Liver (tissue), 9 donors: Measurements from ENCODE around the gene HEYL. TPM values are rescaled to one million over a fixed set of nuclear protein-coding genes. Genes with fewer than 3 reads are reported as not detected.

Experiments used
- DNase-seq: peaks from one replicate; pipeline ENCODE4 v3.0.0-alpha.2; 2017; ENCODE audit warnings: low spot score
- H3K27ac ChIP-seq, 2 donors: one replicate each; pipeline ENCODE4 v1.7.0; 2013; ENCODE audit warnings: inconsistent platforms in 2 of 2, low read length in 2 of 2, control low read depth in 1 of 2, low read depth in 1 of 2, mild to moderate bottlenecking in 1 of 2
- H3K27me3 ChIP-seq, 4 donors: one replicate each; pipeline versions ENCODE4 v1.6.1 to v1.7.0; 2013; ENCODE audit warnings: low read length in 3 of 4, inconsistent platforms in 1 of 4, mild to moderate bottlenecking in 1 of 4, moderate library complexity in 1 of 4; ENCODE audit not compliant: control insufficient read depth in 4 of 4, insufficient read depth in 4 of 4
- H3K36me3 ChIP-seq, 4 donors: one replicate each; pipeline versions ENCODE4 v1.6.1 to v1.7.0; 2013; ENCODE audit warnings: low read length in 3 of 4, mild to moderate bottlenecking in 3 of 4, low read depth in 1 of 4, moderate library complexity in 1 of 4; ENCODE audit not compliant: control insufficient read depth in 4 of 4, insufficient read depth in 3 of 4
- H3K4me1 ChIP-seq, 4 donors: one replicate each; pipeline versions ENCODE4 v1.6.1 to v1.7.0; 2013; ENCODE audit warnings: low read length in 3 of 4, mild to moderate bottlenecking in 3 of 4, moderate library complexity in 1 of 4; ENCODE audit not compliant: control insufficient read depth in 4 of 4, insufficient read depth in 4 of 4
- H3K4me3 ChIP-seq, 3 donors: one replicate each; pipeline versions ENCODE4 v1.6.1 to v1.7.0; 2013; ENCODE audit warnings: low read length in 3 of 3, control low read depth in 1 of 3, low read depth in 1 of 3, mild to moderate bottlenecking in 1 of 3
- H3K9ac ChIP-seq, 2 donors: one replicate each; pipeline ENCODE4 v1.7.0; 2013; ENCODE audit warnings: low read length in 2 of 2, mild to moderate bottlenecking in 2 of 2, moderate library complexity in 2 of 2, control low read depth in 1 of 2, low read depth in 1 of 2
- H3K9me3 ChIP-seq, 4 donors: one replicate each; pipeline versions ENCODE4 v1.6.1 to v1.7.0; 2013; ENCODE audit warnings: low read length in 3 of 4; ENCODE audit not compliant: control insufficient read depth in 4 of 4
- ATF3 ChIP-seq: IDR thresholded peaks from 2 replicates; pipeline ENCODE4 v1.6.1; 2016; ENCODE audit warnings: antibody characterized with exemption
- CTCF ChIP-seq: fragments of 150-350 bp; IDR thresholded peaks from 2 replicates; pipeline ENCODE4 v1.5.1; 2017; ENCODE audit warnings: improper control_type of control experiment, low read depth, low read length; ENCODE audit not compliant: missing input control
- EGR1 ChIP-seq, 2 donors: IDR thresholded peaks; 2 replicates each; pipeline ENCODE4 v1.6.1; 2016 to 2018; ENCODE audit warnings: antibody characterized with exemption in 2 of 2, low read depth in 2 of 2
- FOXA1 ChIP-seq: IDR thresholded peaks from 2 replicates; pipeline ENCODE4 v1.6.1; 2016; ENCODE audit warnings: antibody characterized with exemption
- HNF4A ChIP-seq, 2 donors: conservative IDR thresholded peaks; 2 replicates each; pipeline ENCODE4 v1.6.1; 2016; ENCODE audit warnings: antibody characterized with exemption in 2 of 2, mild to moderate bottlenecking in 2 of 2
- JUND ChIP-seq, 2 donors: IDR thresholded peaks; 2 replicates each; pipeline ENCODE4 v1.6.1; 2016; ENCODE audit warnings: antibody characterized with exemption in 2 of 2
- MAX ChIP-seq: IDR thresholded peaks from 2 replicates; pipeline ENCODE4 v1.6.1; 2016; ENCODE audit warnings: antibody characterized with exemption
- NR2F2 ChIP-seq: IDR thresholded peaks from 2 replicates; pipeline ENCODE4 v1.6.1; 2016; ENCODE audit warnings: antibody characterized with exemption
- RAD21 ChIP-seq, 2 donors: IDR thresholded peaks; 2 replicates each; pipeline ENCODE4 v1.6.1; 2016; ENCODE audit warnings: antibody characterized with exemption in 2 of 2, mild to moderate bottlenecking in 2 of 2
- SP1 ChIP-seq: IDR thresholded peaks from 2 replicates; pipeline ENCODE4 v1.6.1; 2018; ENCODE audit warnings: antibody characterized with exemption, mild to moderate bottlenecking
- TAF1 ChIP-seq: conservative IDR thresholded peaks from 2 replicates; pipeline ENCODE4 v1.6.1; 2016; ENCODE audit warnings: antibody characterized with exemption, mild to moderate bottlenecking
- WGBS: extraction: QIAGEN DNeasy Blood & Tissue Kit; methylation state at CpG from one replicate; pipeline ENCODE4 v1.1.7; 2013; 5-methylcytosine and 5-hydroxymethylcytosine counted together
- polyA plus RNA-seq, 2 donors: library from polyadenylated mRNA; stranded (reverse) in 1 of 2; unstranded in 1 of 2; fragments of 200-250 nt in 1 of 2; fragments of >200 nt in 1 of 2; fragmentation: Nextera tagmentation in 1 of 2; extraction: Ambion mirVana in 1 of 2; gene quantifications; one replicate each; pipeline versions ENCODE4 v1.2.1 to v1.2.3, GENCODE V29; 2013 to 2015
- total RNA-seq, 2 donors: library from RNA; depleted of rRNA; stranded (reverse); fragments of >200 nt; gene quantifications; one replicate each; pipeline ENCODE4 v1.2.3, GENCODE V29; 2014
- TF ChIP-seq, protein P1 (sequence below): IDR thresholded peaks from 2 replicates; pipeline ENCODE4 v1.6.1; 2016; ENCODE audit warnings: antibody characterized with exemption
- TF ChIP-seq, protein P2 (sequence below): IDR thresholded peaks from 2 replicates; pipeline ENCODE4 v1.6.1; 2016; ENCODE audit warnings: antibody characterized with exemption, mild to moderate bottlenecking
- donor health status: healthy.
- donor health status: healthy.
- donor health status: healthy.
- donor health status: healthy.
- donor health status: healthy.

The HEYL gene
- total and polyA plus RNA-seq, 4 donors, result 0.61 to 1.7 (median 1.2) TPM

GRCh38 chr1:39676948-39677548 lies 37.6 kb upstream of the HEYL start:
- Histone ChIP-seq H3K4me3 (no peak overlapping the region), H3K4me1 (peaks cover 0 to 4% (median 2%) of the 10 kb centered on the region in 4 donors), H3K36me3 (no peaks in the 10 kb centered on the region), H3K9ac (no peak overlapping the region), H3K27me3 (peaks cover 0 to 5% (median 2%) of the 10 kb centered on the region in 4 donors), H3K9me3 (no peaks in the 10 kb centered on the region), H3K27ac (no peak overlapping the region)
- DNase-seq, result no peak
- TF ChIP-seq EGR1 (IDR thresholded peaks at IDR 0.05; ENCODE audit: low read depth in 2 of 2) (no peak), JUND (IDR thresholded peaks at IDR 0.05) (no peak), RAD21 (IDR thresholded peaks at IDR 0.05) (no peak)
- 83% methylated on average over 6 of the region's 6 CpGs for WGBS

GRCh38 chr1:39675220-39675619 lies 35.8 kb upstream of the HEYL start:
- no peak overlapping the region for H3K27ac ChIP-seq
- no peaks in the 10 kb centered on the region for H3K9me3 ChIP-seq
- no peaks in the 10 kb centered on the region for H3K36me3 ChIP-seq
- no peak for DNase-seq
- H3K27me3 ChIP-seq, result peaks cover 0 to 5% (median 3%) of the 10 kb centered on the region in 4 donors
- H3K4me1 ChIP-seq, result peaks cover 2 to 14% (median 4%) of the 10 kb centered on the region in 4 donors
- H3K9ac ChIP-seq, result no peak overlapping the region
- no peak overlapping the region for H3K4me3 ChIP-seq
- TF ChIP-seq ATF3 (no peak), FOXA1 (no peak), CTCF (no peak), JUND (IDR thresholded peaks at IDR 0.05) (no peak), TAF1 (no peak), HNF4A (conservative IDR thresholded peaks at IDR 0.05) (no peak), SP1 (no peak), MAX (no peak), RAD21 (IDR thresholded peaks at IDR 0.05) (no peak), NR2F2 (no peak)
- TF ChIP-seq, protein P1, sequence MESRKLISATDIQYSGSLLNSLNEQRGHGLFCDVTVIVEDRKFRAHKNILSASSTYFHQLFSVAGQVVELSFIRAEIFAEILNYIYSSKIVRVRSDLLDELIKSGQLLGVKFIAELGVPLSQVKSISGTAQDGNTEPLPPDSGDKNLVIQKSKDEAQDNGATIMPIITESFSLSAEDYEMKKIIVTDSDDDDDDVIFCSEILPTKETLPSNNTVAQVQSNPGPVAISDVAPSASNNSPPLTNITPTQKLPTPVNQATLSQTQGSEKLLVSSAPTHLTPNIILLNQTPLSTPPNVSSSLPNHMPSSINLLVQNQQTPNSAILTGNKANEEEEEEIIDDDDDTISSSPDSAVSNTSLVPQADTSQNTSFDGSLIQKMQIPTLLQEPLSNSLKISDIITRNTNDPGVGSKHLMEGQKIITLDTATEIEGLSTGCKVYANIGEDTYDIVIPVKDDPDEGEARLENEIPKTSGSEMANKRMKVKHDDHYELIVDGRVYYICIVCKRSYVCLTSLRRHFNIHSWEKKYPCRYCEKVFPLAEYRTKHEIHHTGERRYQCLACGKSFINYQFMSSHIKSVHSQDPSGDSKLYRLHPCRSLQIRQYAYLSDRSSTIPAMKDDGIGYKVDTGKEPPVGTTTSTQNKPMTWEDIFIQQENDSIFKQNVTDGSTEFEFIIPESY, result no peak
- TF ChIP-seq, protein P2, sequence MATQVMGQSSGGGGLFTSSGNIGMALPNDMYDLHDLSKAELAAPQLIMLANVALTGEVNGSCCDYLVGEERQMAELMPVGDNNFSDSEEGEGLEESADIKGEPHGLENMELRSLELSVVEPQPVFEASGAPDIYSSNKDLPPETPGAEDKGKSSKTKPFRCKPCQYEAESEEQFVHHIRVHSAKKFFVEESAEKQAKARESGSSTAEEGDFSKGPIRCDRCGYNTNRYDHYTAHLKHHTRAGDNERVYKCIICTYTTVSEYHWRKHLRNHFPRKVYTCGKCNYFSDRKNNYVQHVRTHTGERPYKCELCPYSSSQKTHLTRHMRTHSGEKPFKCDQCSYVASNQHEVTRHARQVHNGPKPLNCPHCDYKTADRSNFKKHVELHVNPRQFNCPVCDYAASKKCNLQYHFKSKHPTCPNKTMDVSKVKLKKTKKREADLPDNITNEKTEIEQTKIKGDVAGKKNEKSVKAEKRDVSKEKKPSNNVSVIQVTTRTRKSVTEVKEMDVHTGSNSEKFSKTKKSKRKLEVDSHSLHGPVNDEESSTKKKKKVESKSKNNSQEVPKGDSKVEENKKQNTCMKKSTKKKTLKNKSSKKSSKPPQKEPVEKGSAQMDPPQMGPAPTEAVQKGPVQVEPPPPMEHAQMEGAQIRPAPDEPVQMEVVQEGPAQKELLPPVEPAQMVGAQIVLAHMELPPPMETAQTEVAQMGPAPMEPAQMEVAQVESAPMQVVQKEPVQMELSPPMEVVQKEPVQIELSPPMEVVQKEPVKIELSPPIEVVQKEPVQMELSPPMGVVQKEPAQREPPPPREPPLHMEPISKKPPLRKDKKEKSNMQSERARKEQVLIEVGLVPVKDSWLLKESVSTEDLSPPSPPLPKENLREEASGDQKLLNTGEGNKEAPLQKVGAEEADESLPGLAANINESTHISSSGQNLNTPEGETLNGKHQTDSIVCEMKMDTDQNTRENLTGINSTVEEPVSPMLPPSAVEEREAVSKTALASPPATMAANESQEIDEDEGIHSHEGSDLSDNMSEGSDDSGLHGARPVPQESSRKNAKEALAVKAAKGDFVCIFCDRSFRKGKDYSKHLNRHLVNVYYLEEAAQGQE, result no peak
- WGBS, result 95% methylated on average over 1 of the region's 1 CpG
